Kidney epithelial cell (primary cell): ENCODE results near the gene PBLD. TPM values are rescaled to one million over a fixed set of nuclear protein-coding genes. Genes with fewer than 3 reads are reported as not detected.
A peak's percentile ranks its signal among the peaks of the same experiment; 100 is the strongest.

Experiments
- DNase-seq: peaks from one replicate; pipeline ENCODE4 v3.0.0-alpha.2; 2010; ENCODE audit warnings: low read depth
- H3K27me3 ChIP-seq: 2 replicates; pipeline ENCODE4 v1.6.0; 2011; ENCODE audit warnings: low read length; ENCODE audit not compliant: control insufficient read depth, insufficient read depth
- H3K36me3 ChIP-seq: 2 replicates; pipeline ENCODE4 v1.5.1; 2011; ENCODE audit warnings: low read length; ENCODE audit not compliant: control insufficient read depth, insufficient read depth
- H3K4me3 ChIP-seq: 2 replicates; pipeline ENCODE4 v1.5.1; 2011; ENCODE audit warnings: low read depth, mild to moderate bottlenecking, control low read depth, low read length
- CTCF ChIP-seq: IDR thresholded peaks from 2 replicates; pipeline ENCODE4 v1.5.1; 2011; ENCODE audit warnings: mild to moderate bottlenecking, moderate library complexity, low read length, control low read depth, inconsistent platforms; ENCODE audit not compliant: insufficient read depth, poor library complexity, severe bottlenecking
- total RNA-seq: library from RNA; depleted of rRNA; stranded (reverse); fragments of >200 nt; gene quantifications from 2 replicates; pipeline ENCODE4 v1.2.3, GENCODE V29; 2015

PBLD gene
- total RNA-seq, 1 donor from 2014 or later = 4.5 TPM

- DNase-seq = no peak
- no peak overlapping the region for H3K4me3 ChIP-seq
- no peaks in the 10 kb centered on the region for H3K36me3 ChIP-seq
- H3K27me3 ChIP-seq = no peaks in the 10 kb centered on the region
- TF ChIP-seq CTCF = no peak
These were observed 12.9 kb upstream of the PBLD start for GRCh38 chr10:68345621-68346020.

- TF ChIP-seq CTCF = no peak
- no peak for DNase-seq
- no peak overlapping the region for H3K4me3 ChIP-seq
- no peaks in the 10 kb centered on the region for H3K36me3 ChIP-seq
- H3K27me3 ChIP-seq = no peaks in the 10 kb centered on the region
These were observed 10.3 kb upstream of the PBLD start for GRCh38 chr10:68342909-68343516.

GRCh38 chr10:68340358-68341080 lies 7.8 kb upstream of the PBLD start:
- DNase-seq = no peak
- no peaks in the 10 kb centered on the region for H3K36me3 ChIP-seq
- no peaks in the 10 kb centered on the region for H3K27me3 ChIP-seq
- no peak for TF ChIP-seq CTCF
- H3K4me3 ChIP-seq = no peak overlapping the region

- no peaks in the 10 kb centered on the region for H3K36me3 ChIP-seq
- TF ChIP-seq CTCF = no peak
- no peak for DNase-seq
- H3K4me3 ChIP-seq = no peak overlapping the region
- H3K27me3 ChIP-seq = no peaks in the 10 kb centered on the region
These were observed 4.1 kb upstream of the PBLD start for GRCh38 chr10:68336754-68337351.

- no peaks in the 10 kb centered on the region for H3K27me3 ChIP-seq
- no peak for TF ChIP-seq CTCF
- H3K4me3 ChIP-seq = peak overlapping the region; percentile 66
- H3K36me3 ChIP-seq = no peaks in the 10 kb centered on the region
- no peak for DNase-seq
These were observed 2.1 kb upstream of the PBLD start for GRCh38 chr10:68334672-68335467.
